Activated CD4-positive, alpha-beta T cell treated with anti-CD3 and anti-CD28 coated beads, Interleukin-2, amount 50 U/mL, for 16 hours (primary cell): ENCODE measurements around the gene NPDC1.

Experiments used
- DNase-seq: peaks from one replicate; pipeline ENCODE4 v3.0.0-alpha.2; 2020

The NPDC1 gene

DNA sequence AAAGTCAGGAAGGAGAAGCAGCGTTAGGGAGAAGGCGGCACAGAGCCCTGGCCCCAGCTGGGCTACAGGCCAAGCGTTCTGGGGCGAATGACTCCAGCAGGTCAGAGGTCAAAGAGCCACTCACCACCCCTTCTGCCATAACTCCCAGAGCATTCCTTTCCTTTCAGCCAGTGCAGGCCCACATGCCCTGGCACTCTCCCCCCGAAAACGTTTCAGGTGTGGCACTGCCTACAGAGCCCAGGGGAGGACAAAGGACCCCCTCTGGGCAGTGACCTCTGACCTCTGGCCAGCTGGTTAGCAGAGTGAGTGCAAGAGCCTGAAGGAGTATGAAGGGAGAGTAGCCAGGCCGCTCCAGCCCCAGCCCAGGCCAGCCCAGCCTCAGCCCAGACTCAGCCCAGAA, 22.8 kb downstream of the NPDC1 start:
- DNase-seq, result no peak

DNA sequence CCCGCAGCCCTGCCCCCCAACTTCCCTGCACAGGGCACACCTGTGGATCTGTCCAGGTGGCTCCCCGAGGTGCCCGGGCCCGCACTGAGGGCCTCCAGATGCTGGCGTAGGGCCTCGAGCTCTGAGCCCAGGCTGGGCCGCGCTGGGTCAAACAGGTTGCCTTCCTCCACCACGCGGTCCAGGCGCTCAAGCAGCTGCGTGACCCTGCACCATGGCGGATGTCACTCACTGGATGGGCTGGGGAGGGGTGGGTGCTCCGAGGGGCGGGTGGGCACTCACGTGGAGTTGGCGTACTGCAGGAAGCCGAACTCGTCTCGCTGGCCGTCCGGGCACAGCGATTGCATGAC, 23.3 kb downstream of the NPDC1 start:
- no peak for DNase-seq

DNA sequence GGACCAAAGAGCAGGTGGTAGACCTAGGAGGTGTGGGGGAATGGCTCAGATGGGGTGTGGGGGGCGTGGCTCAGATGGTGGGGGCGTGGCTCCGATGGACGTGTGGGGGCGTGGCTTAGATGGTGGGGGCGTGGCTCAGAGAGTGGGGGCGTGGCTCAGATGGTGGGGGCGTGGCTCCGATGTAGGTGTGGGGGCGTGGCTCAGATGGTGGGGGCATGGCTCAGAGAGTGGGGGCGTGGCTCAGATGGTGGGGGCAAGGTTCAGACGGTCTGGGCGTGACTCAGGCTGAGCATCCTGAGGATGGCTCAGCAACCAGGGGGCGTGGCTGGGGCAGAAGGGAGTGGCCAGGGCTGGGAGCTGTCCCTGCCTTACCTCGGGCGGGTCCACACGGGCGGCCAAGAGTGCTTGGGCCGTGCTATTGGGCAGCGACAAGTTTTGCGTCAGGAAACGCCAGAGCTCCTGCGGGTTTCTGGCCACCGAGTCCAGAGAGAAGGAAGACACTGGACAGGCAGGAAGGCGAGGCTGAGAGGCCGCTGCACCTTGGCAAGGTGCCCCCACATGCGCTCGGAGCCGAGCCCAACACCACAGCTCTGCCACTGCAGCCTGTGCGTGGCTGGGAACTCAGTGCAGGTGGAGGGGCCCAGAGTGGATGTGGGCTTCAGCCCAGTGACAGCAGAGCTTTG, 23.9 kb downstream of the NPDC1 start:
- DNase-seq, result peak; percentile 86

DNA sequence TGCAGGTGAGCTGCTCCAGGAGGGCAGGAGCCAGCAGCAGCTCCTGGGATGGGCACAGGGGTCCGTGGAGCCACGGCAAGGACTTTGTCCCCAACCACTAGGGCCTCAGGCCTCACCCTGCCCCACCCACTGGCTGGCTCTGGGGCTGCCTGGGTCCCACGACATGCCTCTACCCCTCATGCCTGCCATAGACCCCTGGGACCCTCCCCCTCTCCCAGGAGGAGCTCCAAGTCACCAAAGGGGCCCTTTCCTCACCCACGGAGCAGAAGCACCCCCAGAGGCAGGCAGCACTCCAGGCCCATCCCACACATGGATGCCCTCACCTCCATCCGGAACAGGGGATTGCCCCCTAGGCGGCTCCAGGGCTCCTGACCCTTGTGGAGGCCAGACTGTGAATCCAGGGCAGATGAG, 24.4 kb downstream of the NPDC1 start:
- no peak for DNase-seq

DNA sequence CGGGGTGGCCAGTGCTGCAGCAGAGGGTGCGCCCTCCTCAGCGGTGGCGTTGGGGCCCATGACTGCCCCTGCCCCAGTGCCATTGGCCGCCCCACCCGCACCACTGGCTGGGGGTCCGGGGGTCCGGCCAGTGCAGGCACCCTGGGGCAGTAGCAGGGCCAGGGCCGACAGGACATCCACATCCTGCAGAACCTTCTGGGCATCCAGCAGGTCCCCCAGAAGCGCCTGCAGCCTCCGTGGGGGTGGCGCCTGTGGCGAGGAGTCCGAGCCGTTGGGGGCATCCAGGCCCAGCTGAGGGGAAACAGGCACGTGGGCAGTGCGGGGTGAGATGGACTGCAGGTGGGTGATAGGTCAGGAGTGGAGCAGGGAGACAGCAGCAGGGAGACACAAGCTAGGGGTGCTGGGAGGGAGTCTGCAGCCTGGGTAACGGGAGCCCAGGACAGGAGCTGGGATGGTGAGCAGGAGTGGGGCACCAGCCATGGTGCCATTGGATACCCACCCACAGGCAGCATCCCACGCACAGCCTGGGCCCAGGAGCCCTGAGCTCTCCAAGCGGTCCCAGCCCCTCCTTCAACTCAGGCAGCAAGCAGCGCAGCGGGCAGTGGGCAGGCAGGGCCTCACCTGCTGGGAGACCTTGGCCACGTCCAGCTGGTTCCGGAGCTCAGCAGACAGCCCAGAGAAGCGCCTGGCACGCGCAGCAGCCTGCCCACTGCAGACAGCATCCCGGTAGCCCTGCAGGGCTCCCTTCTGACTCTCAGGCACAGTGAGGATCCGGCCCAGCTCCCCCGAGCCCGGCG, 25.0 kb downstream of the NPDC1 start:
- no peak for DNase-seq

GRCh38 chr9:137019891-137020683, 25.9 kb downstream of the NPDC1 start:
- DNase-seq, result no peak

GRCh38 chr9:137018761-137019559, 27.0 kb downstream of the NPDC1 start:
- DNase-seq, result no peak

GRCh38 chr9:137017791-137018497, 28.0 kb downstream of the NPDC1 start:
- DNase-seq, result no peak

- DNase-seq, result no peak
These were observed 28.9 kb downstream of the NPDC1 start for GRCh38 chr9:137017071-137017470.

- DNase-seq, result no peak
These were observed 29.5 kb downstream of the NPDC1 start for GRCh38 chr9:137016436-137016835.

DNA sequence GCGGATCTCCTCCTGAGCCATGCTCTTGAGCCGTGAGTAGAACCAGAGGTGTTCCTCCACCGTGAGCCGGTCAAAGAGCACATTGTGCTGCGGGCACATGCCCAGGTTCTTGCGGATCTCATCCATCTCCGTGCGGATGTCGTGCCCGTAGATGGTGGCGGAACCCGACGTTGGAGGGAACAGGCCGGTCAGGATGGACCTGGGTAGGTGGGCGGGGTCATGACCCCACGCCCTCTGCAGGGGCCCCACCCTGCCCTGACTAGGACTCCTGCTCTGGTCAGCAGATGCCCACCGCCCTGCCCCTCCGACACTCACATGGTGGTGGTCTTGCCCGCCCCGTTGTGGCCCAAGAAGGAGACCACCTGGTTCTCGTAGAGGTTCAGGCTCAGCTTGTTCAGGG, 30.0 kb downstream of the NPDC1 start:
- no peak for DNase-seq

- no peak for DNase-seq
These were observed 30.4 kb downstream of the NPDC1 start for GRCh38 chr9:137015540-137015930.

GRCh38 chr9:137014776-137015539, 31.0 kb downstream of the NPDC1 start:
- DNase-seq, result no peak

DNA sequence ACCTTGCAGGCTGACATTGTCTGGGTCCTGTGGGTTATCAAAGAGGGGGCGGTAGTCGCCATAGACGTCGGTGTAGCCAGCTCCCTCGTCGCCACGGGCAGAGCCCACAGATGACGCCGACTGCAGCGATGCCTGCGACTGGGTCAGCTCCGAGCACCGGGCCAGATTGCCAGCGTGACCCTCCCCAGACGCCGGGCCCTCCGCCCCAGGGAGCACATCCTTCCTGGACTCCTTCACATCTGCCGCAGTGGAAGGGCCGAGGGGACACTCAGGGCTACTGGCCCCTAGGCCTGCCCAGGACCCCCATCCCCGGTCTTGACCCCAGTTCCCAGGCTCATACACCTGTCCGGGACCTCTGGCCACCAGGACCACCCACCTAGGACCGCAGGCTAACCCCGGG, 31.8 kb downstream of the NPDC1 start:
- no peak for DNase-seq

GRCh38 chr9:137013571-137013940, 32.4 kb downstream of the NPDC1 start:
- no peak for DNase-seq

GRCh38 chr9:137012694-137013570, 33.0 kb downstream of the NPDC1 start:
- DNase-seq, result no peak

DNA sequence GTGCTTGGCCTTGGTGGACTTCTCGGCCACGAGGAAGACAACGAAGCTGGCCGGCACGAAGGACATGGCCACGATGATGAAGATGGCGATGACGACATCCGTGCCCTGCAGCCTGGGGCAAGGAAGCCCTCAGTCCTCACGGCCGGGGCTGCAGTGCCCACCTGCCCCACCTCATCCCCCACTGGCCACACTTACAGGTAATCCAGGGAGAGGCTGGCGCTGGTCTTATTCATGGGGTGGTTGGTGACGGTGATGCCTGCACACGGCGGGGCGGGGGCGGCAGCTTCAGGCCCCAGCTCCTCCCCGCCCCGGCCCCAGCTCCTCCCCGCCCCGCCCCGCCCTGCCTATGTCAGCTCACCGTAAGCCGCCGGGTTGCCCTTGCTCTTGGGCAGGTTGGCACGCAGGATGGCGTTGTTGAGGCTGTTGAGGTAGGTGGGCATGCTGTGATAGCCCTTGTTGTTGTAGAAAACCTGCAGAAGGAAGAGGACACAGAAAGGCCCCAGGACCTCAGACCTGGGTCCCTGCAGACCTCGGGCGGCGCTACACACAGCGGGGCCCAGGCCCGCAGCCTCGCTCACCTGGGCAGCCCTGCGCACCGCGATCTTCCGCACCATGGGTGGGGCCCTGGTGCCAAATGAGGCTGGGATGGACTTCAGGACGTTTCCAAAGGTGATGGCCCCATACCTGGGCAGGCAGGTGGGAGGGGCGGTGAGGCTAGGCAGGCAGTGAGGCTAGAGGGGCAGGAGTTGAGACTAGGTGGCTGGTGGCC, 33.9 kb downstream of the NPDC1 start:
- DNase-seq, result no peak

GRCh38 chr9:137011156-137011555, 34.8 kb downstream of the NPDC1 start:
- DNase-seq, result no peak

DNA sequence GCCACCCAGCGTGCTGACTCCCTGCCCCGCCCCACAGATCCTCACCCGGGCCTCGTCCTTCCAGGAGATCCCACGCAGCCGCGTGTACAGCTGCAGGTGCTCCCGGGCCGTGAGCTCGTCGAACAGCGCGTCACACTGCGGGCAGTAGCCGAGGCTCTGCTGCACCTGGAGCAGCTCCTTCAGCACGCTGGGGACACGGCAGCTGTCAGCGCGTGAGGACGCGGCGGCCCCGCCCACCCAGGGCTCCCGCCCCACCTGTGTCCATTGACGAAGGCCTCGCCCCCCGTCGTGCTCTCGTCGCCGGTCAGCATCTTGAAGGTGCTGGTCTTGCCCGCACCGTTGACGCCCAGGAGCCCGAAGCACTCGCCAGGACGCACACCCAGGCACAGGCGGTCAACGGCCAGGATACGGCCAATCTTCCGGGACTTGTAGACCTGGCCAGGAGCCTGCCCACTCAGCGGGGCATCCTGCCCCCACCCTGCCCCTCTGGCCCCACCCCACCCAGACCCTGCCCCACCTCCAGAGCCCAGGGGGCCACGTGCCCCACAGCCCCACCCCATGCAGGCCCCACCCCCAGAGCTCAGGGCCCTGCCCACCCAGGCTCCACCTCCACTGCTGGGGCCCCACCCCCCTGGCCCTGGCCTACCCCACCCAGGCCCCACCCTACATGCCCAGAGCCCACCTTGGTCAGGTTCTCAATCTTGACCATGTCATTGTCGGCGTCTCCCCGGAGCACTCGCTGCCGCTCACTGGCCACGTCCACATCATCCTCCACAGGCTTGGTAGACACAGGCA, 35.8 kb downstream of the NPDC1 start:
- no peak for DNase-seq
